Right lobe of liver (tissue), 4 donors: ENCODE results near the gene TLCD3B.
"Not testable (repeated sequence)": the region's sequence is repeated elsewhere in the genome, so short reads cannot be mapped to it uniquely, and the experiment has no call there.

Source experiments
- CTCF ChIP-seq, 4 donors: fragments of 200-600 bp in 3 of 4; fragments of 450-650 bp in 1 of 4; IDR thresholded peaks; one replicate each; pipeline versions ENCODE4 v1.5.1 to v1.8.0; 2016 to 2022; ENCODE audit warnings: antibody characterized with exemption in 4 of 4, mild to moderate bottlenecking in 2 of 4
- POLR2A ChIP-seq: fragments of 450-650 bp; IDR thresholded peaks from one replicate; pipeline ENCODE4 v1.6.1; 2017; ENCODE audit warnings: antibody characterized with exemption, mild to moderate bottlenecking
- donor health status: DM: no; HTN: no; CAD: no.
- donor health status: DM: no; HTN: no; CAD: no.
- donor health status: DM: no; HTN: yes; CAD: no.

GRCh38 chr16:30015450-30015849 is 15.6 kb downstream of the TLCD3B start:
- TF ChIP-seq CTCF (IDR thresholded peaks at IDR 0.05); POLR2A: not testable (repeated sequence)
